Measurements from ENCODE around the gene NRROS. TPM values are rescaled to one million over a fixed set of nuclear protein-coding genes. Genes with fewer than 3 reads are reported as not detected.

The NRROS gene
- total RNA-seq, 1 experiment from 2014 or later: 0.64 TPM

- no TSS peak for BruUV-seq (replicated peaks)
- TF ChIP-seq EZH2 (IDR thresholded peaks at IDR 0.05; ENCODE audit: borderline replicate concordance, low read depth, low read length, poor library complexity, severe bottlenecking) (no peak), CTCF (conservative IDR thresholded peaks at IDR 0.05; ENCODE audit: low read depth, low read length) (no peak)
- CTCF ChIA-PET: interaction anchor here (1.4 kb wide), 1 partner anchor 82 kb away, joined by 5 read pairs; no protein-coding TSS in a partner anchor
- Histone ChIP-seq H3K9me3 (ENCODE audit: low read depth, low read length, poor library complexity, severe bottlenecking) (no peaks in the 10 kb centered on the region), H3K36me3 (ENCODE audit: insufficient read depth, low read length, poor library complexity, severe bottlenecking) (no peaks in the 10 kb centered on the region), H3K4me1 (ENCODE audit: insufficient read depth, low read length, poor library complexity, severe bottlenecking) (peaks cover 34% of the 10 kb centered on the region), H3K27ac (ENCODE audit: low read depth, low read length, poor library complexity, severe bottlenecking) (no peak overlapping the region), H3K27me3 (replicated peaks; ENCODE audit: insufficient read depth, low read depth, low read length, poor library complexity) (no peaks in the 10 kb centered on the region), H3K4me3 (ENCODE audit: low read depth, low read length, poor library complexity, severe bottlenecking) (no peak overlapping the region)
- no peak for DNase-seq (ENCODE audit: low spot score)
- POLR2A ChIA-PET (ENCODE audit: low non-redundant PET): no interaction called here
- intact Hi-C loops (cut with micrococcal nuclease; ENCODE audit: unreplicated experiment): no loop called here
These were observed 51.9 kb downstream of the NRROS start for GRCh38 chr3:196691386-196691785.

GRCh38 chr3:196694202-196694638 is 54.7 kb downstream of the NRROS start:
- peaks cover 10% of the 10 kb centered on the region for H3K4me1 ChIP-seq (ENCODE audit: insufficient read depth, low read length, poor library complexity, severe bottlenecking)
- ChIA-PET POLR2A (ENCODE audit: low non-redundant PET) (no interaction called here), CTCF (interaction anchor here (0.8 to 1.5 kb wide), 2 partner anchors 17 to 85 kb away, joined by 3 to 6 read pairs; no protein-coding TSS in a partner anchor)
- BruUV-seq (replicated peaks): no TSS peak
- H3K27me3 ChIP-seq (replicated peaks; ENCODE audit: insufficient read depth, low read depth, low read length, poor library complexity): no peaks in the 10 kb centered on the region
- intact Hi-C loops (cut with micrococcal nuclease; ENCODE audit: unreplicated experiment): no loop called here
- H3K9me3 ChIP-seq (ENCODE audit: low read depth, low read length, poor library complexity, severe bottlenecking): no peaks in the 10 kb centered on the region
- DNase-seq (ENCODE audit: low spot score): peak; percentile 61
- H3K27ac ChIP-seq (ENCODE audit: low read depth, low read length, poor library complexity, severe bottlenecking): no peak overlapping the region
- no peaks in the 10 kb centered on the region for H3K36me3 ChIP-seq (ENCODE audit: insufficient read depth, low read length, poor library complexity, severe bottlenecking)
- TF ChIP-seq EZH2 (IDR thresholded peaks at IDR 0.05; ENCODE audit: borderline replicate concordance, low read depth, low read length, poor library complexity, severe bottlenecking) (no peak), CTCF (conservative IDR thresholded peaks at IDR 0.05; ENCODE audit: low read depth, low read length) (peak; percentile 33; the same call in 1 of the 2 replicates)
- no peak overlapping the region for H3K4me3 ChIP-seq (ENCODE audit: low read depth, low read length, poor library complexity, severe bottlenecking)

- H3K4me3 ChIP-seq (ENCODE audit: low read depth, low read length, poor library complexity, severe bottlenecking): no peak overlapping the region
- POLR2A ChIA-PET (ENCODE audit: low non-redundant PET): no interaction called here
- TF ChIP-seq EZH2 (IDR thresholded peaks at IDR 0.05; ENCODE audit: borderline replicate concordance, low read depth, low read length, poor library complexity, severe bottlenecking) (no peak), CTCF (conservative IDR thresholded peaks at IDR 0.05; ENCODE audit: low read depth, low read length) (no peak)
- H3K4me1 ChIP-seq (ENCODE audit: insufficient read depth, low read length, poor library complexity, severe bottlenecking): peaks cover 5% of the 10 kb centered on the region
- CTCF ChIA-PET: no interaction called here
- BruUV-seq (replicated peaks): no TSS peak
- no peaks in the 10 kb centered on the region for H3K27me3 ChIP-seq (replicated peaks; ENCODE audit: insufficient read depth, low read depth, low read length, poor library complexity)
- H3K27ac ChIP-seq (ENCODE audit: low read depth, low read length, poor library complexity, severe bottlenecking): no peak overlapping the region
- DNase-seq (ENCODE audit: low spot score): no peak
- H3K9me3 ChIP-seq (ENCODE audit: low read depth, low read length, poor library complexity, severe bottlenecking): no peaks in the 10 kb centered on the region
- intact Hi-C loops (cut with micrococcal nuclease; ENCODE audit: unreplicated experiment): no loop called here
- H3K36me3 ChIP-seq (ENCODE audit: insufficient read depth, low read length, poor library complexity, severe bottlenecking): no peaks in the 10 kb centered on the region
These were observed 55.7 kb downstream of the NRROS start for GRCh38 chr3:196694941-196695848.

All from A673 (cell line).